HepG2 (cell line): ENCODE results near the gene MAN1B1. TPM values are rescaled to one million over a fixed set of nuclear protein-coding genes. Genes with fewer than 3 reads are reported as not detected.

Experiments used
- DPF2 ChIP-seq: sonication (generic); formaldehyde crosslinking; IDR thresholded peaks from 2 replicates; pipeline ENCODE4 v1.4.0; 2020; ENCODE audit warnings: mild to moderate bottlenecking, low read depth, missing genetic modification reagents, borderline replicate concordance
- EEA1 ChIP-seq: sonication (generic); formaldehyde crosslinking; IDR thresholded peaks from 2 replicates; pipeline ENCODE4 v1.5.1; 2020; ENCODE audit warnings: mild to moderate bottlenecking, missing genetic modification reagents, borderline replicate concordance
- MED13 ChIP-seq: sonication (generic); formaldehyde crosslinking; IDR thresholded peaks from 2 replicates; pipeline ENCODE4 v1.5.0; 2020; ENCODE audit warnings: missing genetic modification reagents
- REXO4 ChIP-seq: sonication (generic); formaldehyde crosslinking; IDR thresholded peaks from 2 replicates; pipeline ENCODE4 v1.8.0; 2022; ENCODE audit warnings: missing genetic modification reagents, mild to moderate bottlenecking, borderline replicate concordance
- RXRA ChIP-seq: sonication (generic); formaldehyde crosslinking; IDR thresholded peaks from 2 replicates; pipeline ENCODE4 v1.5.1; 2020; ENCODE audit warnings: missing genetic modification reagents
- SNRNP70 ChIP-seq: fragments of 200-400 bp; formaldehyde crosslinking; IDR thresholded peaks from 2 replicates; pipeline ENCODE4 v1.6.1; 2017; ENCODE audit warnings: mild to moderate bottlenecking, low read depth, low read length, moderate library complexity
- ZFP62 ChIP-seq: sonication (generic); formaldehyde crosslinking; IDR thresholded peaks from 2 replicates; pipeline ENCODE4 v1.4.0; 2020; ENCODE audit warnings: missing genetic modification reagents
- ZNF274 ChIP-seq: sonication (generic); formaldehyde crosslinking; IDR thresholded peaks from 2 replicates; pipeline ENCODE4 v1.5.1; 2020; ENCODE audit warnings: mild to moderate bottlenecking, missing genetic modification reagents
- ZNF292 ChIP-seq: sonication (generic); formaldehyde crosslinking; IDR thresholded peaks from 2 replicates; pipeline ENCODE4 v1.8.1; 2022; ENCODE audit warnings: mild to moderate bottlenecking, low read depth, missing genetic modification reagents, borderline replicate concordance
- ZNF790 ChIP-seq: sonication (generic); formaldehyde crosslinking; IDR thresholded peaks from 2 replicates; pipeline ENCODE4 v1.8.0; 2022; ENCODE audit warnings: missing genetic modification reagents, mild to moderate bottlenecking, borderline replicate concordance
- ZNF816 ChIP-seq: sonication (generic); formaldehyde crosslinking; IDR thresholded peaks from 2 replicates; pipeline ENCODE4 v1.8.0; 2022; ENCODE audit warnings: missing genetic modification reagents, mild to moderate bottlenecking, borderline replicate concordance
- ZSCAN30 ChIP-seq: sonication (generic); formaldehyde crosslinking; IDR thresholded peaks from 2 replicates; pipeline ENCODE4 v1.5.0; 2020; ENCODE audit warnings: mild to moderate bottlenecking, missing genetic modification reagents
- polyA plus RNA-seq, 8 experiments: library from polyadenylated mRNA; depleted of rRNA in 3 of 8; stranded (reverse) in 7 of 8; unstranded in 1 of 8; fragments of >200 nt; fragmentation: Illumina TruSeq in 4 of 8; extraction: Trizol in 4 of 8; gene quantifications; 2 replicates each; pipeline versions ENCODE4 v1.2.1 to v1.2.3, GENCODE V29; 2011 to 2016; ENCODE audit warnings: low read depth in 4 of 8, missing spikeins in 1 of 8, mixed read lengths in 1 of 8; ENCODE audit not compliant: insufficient read depth in 1 of 8
- total RNA-seq, 5 experiments: library from RNA; depleted of rRNA; stranded (reverse); fragments of >200 nt; fragmentation: Illumina TruSeq; extraction: Trizol; gene quantifications; 2 replicates each; pipeline ENCODE4 v1.2.3, GENCODE V29; 2016; ENCODE audit warnings: low read depth in 1 of 5
- TF ChIP-seq, protein P1 (sequence below): fragments of 450-650 bp; IDR thresholded peaks from 2 replicates; pipeline ENCODE4 v1.6.1; 2016
- TF ChIP-seq, protein P2 (sequence below): sonication (generic); formaldehyde crosslinking; IDR thresholded peaks from 2 replicates; pipeline ENCODE4 v1.8.1; 2023; ENCODE audit warnings: missing genetic modification reagents, inconsistent platforms, borderline replicate concordance
- TF ChIP-seq, protein P3 (sequence below): sonication (generic); formaldehyde crosslinking; IDR thresholded peaks from 2 replicates; pipeline ENCODE4 v1.4.0; 2020; ENCODE audit warnings: missing genetic modification reagents, low read depth, mild to moderate bottlenecking, borderline replicate concordance
- TF ChIP-seq, protein P4 (sequence below): sonication (generic); formaldehyde crosslinking; IDR thresholded peaks from 2 replicates; pipeline ENCODE4 v1.4.0; 2020; ENCODE audit warnings: missing genetic modification reagents, borderline replicate concordance
- TF ChIP-seq, protein P5 (sequence below): fragments of 450-650 bp; IDR thresholded peaks from 2 replicates; pipeline ENCODE4 v1.6.1; 2017; ENCODE audit warnings: mild to moderate bottlenecking

Gene MAN1B1
- total and polyA plus RNA-seq, 2 of the 13 experiments (the other 11 are each of a cell fraction or from before 2014, with no cell fraction given) = 48.9 to 59.5 TPM

DNA sequence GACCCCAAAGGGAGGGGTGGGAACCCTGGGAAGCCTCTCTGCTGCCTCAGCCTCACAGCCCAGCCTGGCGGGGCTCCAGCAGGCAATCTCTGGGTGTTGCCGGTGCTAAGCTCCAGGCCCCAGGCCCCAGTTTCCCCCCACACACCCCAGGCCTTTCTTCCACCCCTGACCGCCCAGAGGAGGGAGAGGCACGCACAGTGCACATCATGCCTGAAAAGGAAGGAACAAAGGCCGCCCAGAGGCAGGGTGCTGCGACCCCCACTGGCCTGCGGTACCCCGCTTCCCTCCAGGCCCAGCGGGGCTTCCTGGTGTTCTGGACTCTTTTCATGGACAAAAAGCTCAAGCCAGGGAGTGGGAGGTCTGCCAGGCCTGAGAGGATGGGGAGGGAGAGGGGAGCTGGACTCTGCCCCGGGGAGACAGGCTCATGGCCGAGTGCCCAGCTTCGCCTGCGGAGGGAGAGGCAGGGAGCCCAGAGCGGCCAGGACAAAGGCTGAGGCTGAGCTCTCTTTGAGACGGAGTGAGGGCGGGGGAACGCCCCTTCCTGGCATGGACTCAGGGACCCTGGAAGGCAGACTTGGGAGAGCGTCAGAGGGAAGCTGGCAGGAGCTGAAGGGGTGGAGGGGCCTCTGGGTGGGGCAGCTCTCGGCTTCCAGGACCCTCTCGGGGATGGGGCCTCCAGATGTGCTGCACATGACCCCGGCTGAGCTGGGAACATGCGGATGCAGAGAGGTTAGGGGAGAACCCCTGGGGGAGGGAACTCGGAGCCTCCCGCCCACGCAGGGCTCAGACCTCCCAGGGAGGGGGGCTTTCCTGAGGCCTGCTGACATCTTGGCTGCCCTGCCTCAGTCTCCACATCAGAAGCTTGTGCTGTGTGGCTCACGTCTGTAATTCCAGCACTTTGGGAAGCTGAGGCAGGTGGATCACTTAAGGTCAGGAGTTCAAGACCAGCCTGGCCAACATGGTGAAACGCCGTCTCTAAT is 31.1 kb upstream of the MAN1B1 start (continued):
- TF ChIP-seq, protein P1, sequence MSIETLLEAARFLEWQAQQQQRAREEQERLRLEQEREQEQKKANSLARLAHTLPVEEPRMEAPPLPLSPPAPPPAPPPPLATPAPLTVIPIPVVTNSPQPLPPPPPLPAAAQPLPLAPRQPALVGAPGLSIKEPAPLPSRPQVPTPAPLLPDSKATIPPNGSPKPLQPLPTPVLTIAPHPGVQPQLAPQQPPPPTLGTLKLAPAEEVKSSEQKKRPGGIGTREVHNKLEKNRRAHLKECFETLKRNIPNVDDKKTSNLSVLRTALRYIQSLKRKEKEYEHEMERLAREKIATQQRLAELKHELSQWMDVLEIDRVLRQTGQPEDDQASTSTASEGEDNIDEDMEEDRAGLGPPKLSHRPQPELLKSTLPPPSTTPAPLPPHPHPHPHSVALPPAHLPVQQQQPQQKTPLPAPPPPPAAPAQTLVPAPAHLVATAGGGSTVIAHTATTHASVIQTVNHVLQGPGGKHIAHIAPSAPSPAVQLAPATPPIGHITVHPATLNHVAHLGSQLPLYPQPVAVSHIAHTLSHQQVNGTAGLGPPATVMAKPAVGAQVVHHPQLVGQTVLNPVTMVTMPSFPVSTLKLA = no peak
- no peak for TF ChIP-seq ZNF790 (CRISPR knock-in tag)
- peak; percentile 53; the same call in 1 of the 2 replicates for TF ChIP-seq DPF2 (CRISPR knock-in tag)
- TF ChIP-seq, protein P2, sequence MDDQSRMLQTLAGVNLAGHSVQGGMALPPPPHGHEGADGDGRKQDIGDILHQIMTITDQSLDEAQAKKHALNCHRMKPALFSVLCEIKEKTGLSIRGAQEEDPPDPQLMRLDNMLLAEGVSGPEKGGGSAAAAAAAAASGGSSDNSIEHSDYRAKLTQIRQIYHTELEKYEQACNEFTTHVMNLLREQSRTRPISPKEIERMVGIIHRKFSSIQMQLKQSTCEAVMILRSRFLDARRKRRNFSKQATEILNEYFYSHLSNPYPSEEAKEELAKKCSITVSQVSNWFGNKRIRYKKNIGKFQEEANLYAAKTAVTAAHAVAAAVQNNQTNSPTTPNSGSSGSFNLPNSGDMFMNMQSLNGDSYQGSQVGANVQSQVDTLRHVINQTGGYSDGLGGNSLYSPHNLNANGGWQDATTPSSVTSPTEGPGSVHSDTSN = no peak
- TF ChIP-seq EEA1 (CRISPR knock-in tag) = no peak
- TF ChIP-seq SNRNP70 = no peak
- no peak for TF ChIP-seq ZSCAN30 (CRISPR knock-in tag)
- TF ChIP-seq REXO4 (CRISPR knock-in tag) = no peak
- TF ChIP-seq, protein P3, sequence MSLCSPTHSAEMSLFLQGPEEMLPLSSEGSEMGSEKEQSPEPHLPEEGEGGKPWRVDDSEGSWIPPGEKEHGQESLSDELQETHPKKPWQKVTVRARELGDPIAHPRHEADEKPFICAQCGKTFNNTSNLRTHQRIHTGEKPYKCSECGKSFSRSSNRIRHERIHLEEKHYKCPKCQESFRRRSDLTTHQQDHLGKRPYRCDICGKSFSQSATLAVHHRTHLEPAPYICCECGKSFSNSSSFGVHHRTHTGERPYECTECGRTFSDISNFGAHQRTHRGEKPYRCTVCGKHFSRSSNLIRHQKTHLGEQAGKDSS = no peak
- TF ChIP-seq ZNF816 = no peak
- TF ChIP-seq, protein P4, sequence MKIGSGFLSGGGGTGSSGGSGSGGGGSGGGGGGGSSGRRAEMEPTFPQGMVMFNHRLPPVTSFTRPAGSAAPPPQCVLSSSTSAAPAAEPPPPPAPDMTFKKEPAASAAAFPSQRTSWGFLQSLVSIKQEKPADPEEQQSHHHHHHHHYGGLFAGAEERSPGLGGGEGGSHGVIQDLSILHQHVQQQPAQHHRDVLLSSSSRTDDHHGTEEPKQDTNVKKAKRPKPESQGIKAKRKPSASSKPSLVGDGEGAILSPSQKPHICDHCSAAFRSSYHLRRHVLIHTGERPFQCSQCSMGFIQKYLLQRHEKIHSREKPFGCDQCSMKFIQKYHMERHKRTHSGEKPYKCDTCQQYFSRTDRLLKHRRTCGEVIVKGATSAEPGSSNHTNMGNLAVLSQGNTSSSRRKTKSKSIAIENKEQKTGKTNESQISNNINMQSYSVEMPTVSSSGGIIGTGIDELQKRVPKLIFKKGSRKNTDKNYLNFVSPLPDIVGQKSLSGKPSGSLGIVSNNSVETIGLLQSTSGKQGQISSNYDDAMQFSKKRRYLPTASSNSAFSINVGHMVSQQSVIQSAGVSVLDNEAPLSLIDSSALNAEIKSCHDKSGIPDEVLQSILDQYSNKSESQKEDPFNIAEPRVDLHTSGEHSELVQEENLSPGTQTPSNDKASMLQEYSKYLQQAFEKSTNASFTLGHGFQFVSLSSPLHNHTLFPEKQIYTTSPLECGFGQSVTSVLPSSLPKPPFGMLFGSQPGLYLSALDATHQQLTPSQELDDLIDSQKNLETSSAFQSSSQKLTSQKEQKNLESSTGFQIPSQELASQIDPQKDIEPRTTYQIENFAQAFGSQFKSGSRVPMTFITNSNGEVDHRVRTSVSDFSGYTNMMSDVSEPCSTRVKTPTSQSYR = no peak
- peak; percentile 40; the same call in 1 of the 2 replicates for TF ChIP-seq MED13
- no peak for TF ChIP-seq ZFP62
- 0 out of 2 replicates have a peak, but pooled peaks have one; percentile 59 for TF ChIP-seq ZNF274 (CRISPR knock-in tag)
- TF ChIP-seq ZNF292 (CRISPR knock-in tag) = peak; percentile 86; the same call in 1 of the 2 replicates
- no peak; the same call in 1 of the 2 replicates for TF ChIP-seq RXRA (CRISPR knock-in tag)
- TF ChIP-seq, protein P5, sequence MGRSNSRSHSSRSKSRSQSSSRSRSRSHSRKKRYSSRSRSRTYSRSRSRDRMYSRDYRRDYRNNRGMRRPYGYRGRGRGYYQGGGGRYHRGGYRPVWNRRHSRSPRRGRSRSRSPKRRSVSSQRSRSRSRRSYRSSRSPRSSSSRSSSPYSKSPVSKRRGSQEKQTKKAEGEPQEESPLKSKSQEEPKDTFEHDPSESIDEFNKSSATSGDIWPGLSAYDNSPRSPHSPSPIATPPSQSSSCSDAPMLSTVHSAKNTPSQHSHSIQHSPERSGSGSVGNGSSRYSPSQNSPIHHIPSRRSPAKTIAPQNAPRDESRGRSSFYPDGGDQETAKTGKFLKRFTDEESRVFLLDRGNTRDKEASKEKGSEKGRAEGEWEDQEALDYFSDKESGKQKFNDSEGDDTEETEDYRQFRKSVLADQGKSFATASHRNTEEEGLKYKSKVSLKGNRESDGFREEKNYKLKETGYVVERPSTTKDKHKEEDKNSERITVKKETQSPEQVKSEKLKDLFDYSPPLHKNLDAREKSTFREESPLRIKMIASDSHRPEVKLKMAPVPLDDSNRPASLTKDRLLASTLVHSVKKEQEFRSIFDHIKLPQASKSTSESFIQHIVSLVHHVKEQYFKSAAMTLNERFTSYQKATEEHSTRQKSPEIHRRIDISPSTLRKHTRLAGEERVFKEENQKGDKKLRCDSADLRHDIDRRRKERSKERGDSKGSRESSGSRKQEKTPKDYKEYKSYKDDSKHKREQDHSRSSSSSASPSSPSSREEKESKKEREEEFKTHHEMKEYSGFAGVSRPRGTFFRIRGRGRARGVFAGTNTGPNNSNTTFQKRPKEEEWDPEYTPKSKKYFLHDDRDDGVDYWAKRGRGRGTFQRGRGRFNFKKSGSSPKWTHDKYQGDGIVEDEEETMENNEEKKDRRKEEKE = no peak
